Astrocyte of the cerebellum (primary cell): Measurements from ENCODE around the gene IDUA.
A peak's percentile ranks its signal among the peaks of the same experiment; 100 is the strongest.

Experiments
- DNase-seq: peaks from one replicate; pipeline ENCODE4 v3.0.0-alpha.2; 2011; ENCODE audit warnings: low read depth
- H3K4me3 ChIP-seq: 2 replicates; pipeline ENCODE4 v1.5.1; 2011; ENCODE audit warnings: mild to moderate bottlenecking, low read depth, low read length, moderate library complexity
- CTCF ChIP-seq: IDR thresholded peaks from 2 replicates; pipeline ENCODE4 v1.5.1; 2012; ENCODE audit warnings: low read length, low read depth, moderate library complexity, mild to moderate bottlenecking; ENCODE audit errors: missing control alignments
- in situ Hi-C: cut with HindIII; loops from 2 replicates; pipeline ENCODE4 v1.10.0; 2017; ENCODE audit warnings: low sequenced_read_pairs

The IDUA gene

DNA sequence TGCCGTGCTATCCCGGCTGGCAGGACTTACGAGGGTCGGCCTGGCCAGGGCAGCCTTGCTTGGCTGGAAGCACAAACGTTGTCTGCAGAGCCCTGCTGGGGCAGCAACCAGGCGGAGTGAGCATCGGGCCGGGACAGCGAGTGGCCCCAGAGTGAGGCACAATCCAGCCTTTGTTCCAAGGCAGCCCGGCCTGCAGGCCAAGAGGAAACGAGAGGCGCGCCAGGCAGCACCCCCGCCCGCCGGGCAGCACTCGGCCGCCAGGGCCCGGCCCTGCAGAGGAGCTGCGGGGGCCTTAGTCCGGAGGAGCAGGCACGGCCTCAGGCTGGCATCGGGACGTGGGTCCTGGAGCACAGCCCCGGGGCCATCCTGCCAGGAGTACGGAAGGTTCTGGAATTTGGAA, 48.7 kb downstream of the IDUA start:
- in situ Hi-C loops: no loop called here
- TF ChIP-seq CTCF: no peak
- DNase-seq: no peak
- H3K4me3 ChIP-seq: no peak overlapping the region

DNA sequence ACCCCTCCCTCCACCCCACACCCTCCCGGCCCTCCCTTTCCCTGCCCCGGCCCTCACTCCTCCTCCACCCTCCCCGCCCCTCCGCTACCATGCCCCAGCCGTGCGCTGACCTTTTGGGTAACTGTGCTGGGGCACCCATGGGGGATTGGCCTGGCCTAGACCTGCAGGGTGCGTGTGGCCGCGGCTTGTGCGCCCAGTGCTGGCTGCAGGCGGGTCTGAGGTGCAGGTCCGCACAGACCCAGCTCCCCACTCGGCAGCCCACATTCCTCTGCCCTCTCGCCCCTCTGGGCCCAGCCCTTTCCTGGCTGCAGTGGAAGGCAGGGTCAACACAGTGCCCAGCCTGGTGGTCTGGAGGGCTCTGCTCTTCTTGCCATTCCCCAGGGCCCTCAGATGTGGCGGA, 49.3 kb downstream of the IDUA start:
- no peak for TF ChIP-seq CTCF
- no peak overlapping the region for H3K4me3 ChIP-seq
- in situ Hi-C loops: no loop called here
- DNase-seq: no peak

DNA sequence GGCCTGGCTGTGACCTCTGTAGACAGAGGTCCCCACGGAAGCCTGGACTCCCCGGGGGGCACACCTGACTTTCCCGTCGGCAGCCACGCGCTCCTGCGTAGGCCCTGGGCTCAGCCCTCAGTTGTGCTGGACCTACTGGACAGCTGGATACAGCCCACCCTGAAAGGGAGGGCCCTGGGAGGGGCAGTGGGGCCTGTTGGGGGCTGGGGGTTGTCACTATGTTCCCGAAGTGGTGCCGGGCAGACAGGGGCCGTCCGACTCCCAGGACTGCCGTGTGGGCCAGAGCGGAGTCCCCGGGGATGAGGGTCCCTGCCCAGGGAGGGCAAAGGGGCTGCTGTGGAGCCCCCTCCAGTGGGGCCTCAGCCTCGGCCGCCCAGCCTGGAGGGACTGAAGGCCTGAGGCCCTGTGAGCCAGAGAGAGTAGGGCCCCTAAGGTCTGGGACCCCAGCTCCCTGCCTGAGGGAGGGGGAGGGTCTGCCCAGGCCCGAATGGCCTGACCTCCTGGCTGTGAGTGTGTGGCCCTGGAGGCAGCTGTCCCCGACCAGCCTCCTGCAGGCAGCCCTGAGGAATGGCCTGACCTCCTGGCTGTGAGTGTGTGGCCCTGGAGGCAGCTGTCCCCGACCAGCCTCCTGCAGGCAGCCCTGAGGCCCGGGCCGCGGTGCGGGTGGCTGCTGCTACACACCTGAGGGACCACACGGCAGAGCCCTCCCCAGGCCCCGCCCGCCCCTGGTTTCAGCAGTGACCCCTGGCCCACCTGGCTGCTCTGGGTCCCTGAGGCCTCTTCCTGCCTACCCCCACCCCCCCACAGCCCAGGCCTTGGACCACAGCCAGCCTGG, 50.3 kb downstream of the IDUA start:
- DNase-seq: no peak
- in situ Hi-C loops: no loop called here
- TF ChIP-seq CTCF: no peak
- H3K4me3 ChIP-seq: no peak overlapping the region

- in situ Hi-C loops: no loop called here
- no peak for DNase-seq
- no peak overlapping the region for H3K4me3 ChIP-seq
- TF ChIP-seq CTCF: no peak
These were observed 52.2 kb downstream of the IDUA start for GRCh38 chr4:1038948-1039492.

DNA sequence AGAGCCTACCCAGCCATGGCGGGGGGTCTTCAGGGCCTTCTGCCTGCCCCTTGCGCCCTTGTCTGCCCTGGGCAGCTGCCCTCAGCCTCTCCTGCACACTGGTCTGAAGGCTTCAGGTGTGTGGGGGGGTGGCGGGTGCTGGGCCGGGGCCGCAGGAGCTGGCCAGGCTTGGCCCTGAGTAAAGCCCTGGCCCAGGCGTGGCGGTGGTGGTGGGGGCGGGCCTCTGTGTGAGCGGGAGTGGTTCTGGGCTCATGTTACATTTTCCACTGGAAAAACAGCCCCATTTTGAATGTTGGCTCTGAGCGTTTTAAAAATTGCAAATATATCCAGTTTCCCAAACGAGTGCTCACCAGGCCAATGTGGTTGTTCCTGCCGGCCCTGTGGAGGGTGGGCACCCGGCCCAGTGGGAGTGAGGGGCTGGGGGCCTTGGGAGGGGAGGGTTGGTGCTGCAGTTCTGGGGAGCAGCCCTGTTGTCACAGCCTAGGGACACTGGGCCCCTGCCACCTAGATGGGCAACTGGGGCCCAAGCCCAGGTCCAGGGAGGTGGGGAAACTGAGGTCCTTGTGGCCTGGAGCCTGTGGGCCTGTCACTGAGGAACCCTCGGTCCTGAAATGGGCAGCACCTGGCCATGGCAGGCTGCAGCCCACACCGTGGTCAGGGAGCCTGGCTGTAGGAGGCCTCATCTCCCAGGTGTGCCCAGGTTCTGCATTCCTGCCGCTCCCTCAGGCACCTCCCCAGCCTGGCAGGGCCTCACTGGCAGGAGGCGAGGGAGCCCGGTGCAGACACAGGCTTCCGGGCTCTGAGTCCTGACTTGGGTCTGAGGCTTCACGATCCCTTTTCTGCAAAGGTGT, 52.9 kb downstream of the IDUA start:
- DNase-seq: peak; percentile 34
- in situ Hi-C loops: no loop called here
- TF ChIP-seq CTCF: no peak
- no peak overlapping the region for H3K4me3 ChIP-seq

DNA sequence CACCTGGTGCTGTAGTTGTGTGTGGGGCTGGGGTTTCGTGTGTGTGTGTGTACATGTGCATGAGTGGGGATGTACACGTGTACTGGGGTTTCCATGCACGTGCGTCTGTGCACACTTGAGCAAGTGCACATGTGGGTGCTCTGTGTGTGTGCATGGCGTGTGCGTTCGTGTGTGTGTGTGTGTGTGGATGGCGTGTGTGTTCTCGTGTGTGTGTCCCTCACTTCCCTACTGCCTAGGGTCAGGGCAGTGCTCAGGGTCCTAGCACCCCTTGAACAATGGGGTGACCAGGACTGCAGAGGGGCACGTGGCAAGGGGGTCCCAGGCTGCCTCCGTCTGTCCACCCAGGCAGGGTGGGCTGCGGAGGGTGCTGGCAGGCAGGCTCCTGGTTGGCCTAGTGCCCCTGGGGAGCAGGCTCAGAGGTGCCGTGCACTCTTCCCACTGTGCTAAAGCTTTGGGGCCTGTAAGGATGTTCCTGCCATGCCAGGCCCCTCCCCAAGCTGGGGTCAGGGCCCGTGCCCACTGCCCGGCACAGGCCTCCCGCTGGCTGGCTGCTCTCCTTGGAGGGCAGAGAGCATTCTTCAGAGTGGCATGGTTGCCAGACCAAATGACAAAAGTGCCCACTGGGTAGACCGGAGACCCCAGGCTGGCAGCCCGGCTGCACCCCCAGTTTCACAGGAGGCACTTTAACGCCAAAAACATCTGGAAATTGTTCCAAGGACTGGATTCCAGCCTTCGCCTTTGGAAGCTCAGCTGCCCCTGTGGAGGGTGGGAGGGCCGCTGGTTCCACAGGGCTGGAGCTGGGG, 53.7 kb downstream of the IDUA start:
- no peak for TF ChIP-seq CTCF
- H3K4me3 ChIP-seq: no peak overlapping the region
- in situ Hi-C loops: no loop called here
- no peak for DNase-seq
